Stimulated activated CD8-positive, alpha-beta memory T cell treated with anti-CD3 and anti-CD28 coated beads, Interleukin-15, amount 100 ng/mL, for 24 hours (primary cell): ENCODE data around the gene VIPR2.

Experiments
- DNase-seq: peaks from one replicate; pipeline ENCODE4 v3.0.0-alpha.2; 2020; ENCODE audit warnings: low read depth

Gene VIPR2

GRCh38 chr7:159023746-159024145 is 120.9 kb downstream of the VIPR2 start:
- DNase-seq = no peak

- no peak for DNase-seq
These were observed 121.5 kb downstream of the VIPR2 start for GRCh38 chr7:159023206-159023605.

- DNase-seq = no peak
These were observed 122.3 kb downstream of the VIPR2 start for GRCh38 chr7:159022238-159022993.

GRCh38 chr7:159020987-159021386 is 123.7 kb downstream of the VIPR2 start:
- no peak for DNase-seq

- no peak for DNase-seq
These were observed 125.6 kb downstream of the VIPR2 start for GRCh38 chr7:159019111-159019510.

GRCh38 chr7:159017741-159018140 is 126.9 kb downstream of the VIPR2 start:
- no peak for DNase-seq

GRCh38 chr7:159017210-159017609 is 127.5 kb downstream of the VIPR2 start:
- DNase-seq = no peak

GRCh38 chr7:159016591-159016990 is 128.1 kb downstream of the VIPR2 start:
- DNase-seq = no peak

GRCh38 chr7:159015454-159016410 is 128.9 kb downstream of the VIPR2 start:
- DNase-seq = no peak

- DNase-seq = no peak
These were observed 129.6 kb downstream of the VIPR2 start for GRCh38 chr7:159015081-159015453.

- no peak for DNase-seq
These were observed 130.2 kb downstream of the VIPR2 start for GRCh38 chr7:159014297-159015062.

GRCh38 chr7:159013825-159014289 is 130.8 kb downstream of the VIPR2 start:
- no peak for DNase-seq

GRCh38 chr7:159013181-159013690 is 131.4 kb downstream of the VIPR2 start:
- DNase-seq = no peak

GRCh38 chr7:159012353-159013069 is 132.2 kb downstream of the VIPR2 start:
- no peak for DNase-seq

GRCh38 chr7:159011722-159012022 is 133.0 kb downstream of the VIPR2 start:
- DNase-seq = no peak

GRCh38 chr7:159010937-159011721 is 133.5 kb downstream of the VIPR2 start:
- DNase-seq = no peak

- no peak for DNase-seq
These were observed 134.3 kb downstream of the VIPR2 start for GRCh38 chr7:159010411-159010810.

- DNase-seq = no peak
These were observed 134.7 kb downstream of the VIPR2 start for GRCh38 chr7:159009951-159010350.

- DNase-seq = no peak
These were observed 136.2 kb downstream of the VIPR2 start for GRCh38 chr7:159008417-159008816.

GRCh38 chr7:159007996-159008389 is 136.7 kb downstream of the VIPR2 start:
- DNase-seq = no peak
